HUDEP-2 (cell line): ENCODE results near the gene KCNAB1.

Experiments
- DNase-seq, 76 experiments: peaks; one replicate each; lab custom pipeline; 2025; ENCODE audit not compliant: unreplicated experiment in 76 of 76; lab: John Stamatoyannopoulos, UW

KCNAB1 gene

GRCh38 chr3:156583469-156583868 is 463.1 kb downstream of the KCNAB1 start:
- DNase-seq = no peak

- DNase-seq = no peak
Measured at GRCh38 chr3:156586905-156587759, 466.8 kb downstream of the KCNAB1 start.

- no peak for DNase-seq
Measured at GRCh38 chr3:156587760-156588069, 467.3 kb downstream of the KCNAB1 start.
